Neural cell (in vitro differentiated cells): Measurements from ENCODE around the gene CNTNAP5. TPM values are rescaled to one million over a fixed set of nuclear protein-coding genes. Genes with fewer than 3 reads are reported as not detected.

Experiments used
- H2AFZ ChIP-seq: fragments of 200-600, 300-800 bp; sonication (generic), shearing (Covaris generic); 2 replicates; pipeline ENCODE4 v1.6.0; 2014; ENCODE audit warnings: low read depth, mild to moderate bottlenecking, antibody characterized with exemption, low read length, moderate library complexity
- H3F3A ChIP-seq: fragments of 200-600 bp; shearing (Covaris generic); 2 replicates; pipeline ENCODE4 v1.6.1; 2016; ENCODE audit warnings: mild to moderate bottlenecking, moderate library complexity, mixed read lengths, antibody characterized with exemption, low read length; ENCODE audit not compliant: insufficient read depth, poor library complexity, severe bottlenecking
- H3K27ac ChIP-seq: fragments of 200-600, 300-800 bp; sonication (generic), shearing (Covaris generic); 2 replicates; pipeline ENCODE4 v1.5.1; 2014; ENCODE audit warnings: mild to moderate bottlenecking, low read length, moderate library complexity
- H3K27me3 ChIP-seq: fragments of 300-800, 200-600 bp; sonication (generic), shearing (Covaris generic); 2 replicates; pipeline ENCODE4 v1.6.0; 2014; ENCODE audit warnings: mild to moderate bottlenecking, low read depth, low read length, moderate library complexity; ENCODE audit not compliant: insufficient read depth
- H3K36me3 ChIP-seq: fragments of 300-800, 200-600 bp; sonication (generic), shearing (Covaris generic); 2 replicates; pipeline ENCODE4 v1.5.1; 2014; ENCODE audit warnings: mild to moderate bottlenecking, antibody characterized with exemption, low read length, moderate library complexity; ENCODE audit not compliant: insufficient read depth
- H3K4me2 ChIP-seq: fragments of 300-800, 200-600 bp; sonication (generic), shearing (Covaris generic); 2 replicates; pipeline ENCODE4 v1.6.0; 2014; ENCODE audit warnings: mild to moderate bottlenecking, low read length
- H3K4me3 ChIP-seq: fragments of 300-800, 200-600 bp; sonication (generic), shearing (Covaris generic); 2 replicates; pipeline ENCODE4 v1.5.1; 2014; ENCODE audit warnings: mild to moderate bottlenecking, low read length, moderate library complexity
- H3K79me2 ChIP-seq: fragments of 200-600 bp; shearing (Covaris generic); replicated peaks from 2 replicates; pipeline ENCODE4 v1.6.0; 2014; ENCODE audit warnings: mild to moderate bottlenecking, low read length, moderate library complexity; ENCODE audit not compliant: insufficient read depth
- H3K9ac ChIP-seq: fragments of 300-800, 200-600 bp; sonication (generic), shearing (Covaris generic); 2 replicates; pipeline ENCODE4 v1.6.1; 2016; ENCODE audit warnings: mild to moderate bottlenecking, low read length, mixed read lengths
- H3K9me2 ChIP-seq: fragments of 200-600 bp; shearing (Covaris generic); 2 replicates; pipeline ENCODE4 v1.6.1; 2016; ENCODE audit warnings: mild to moderate bottlenecking, low read length, mixed read lengths; ENCODE audit not compliant: insufficient read depth
- H3K9me3 ChIP-seq: fragments of 200-600, 300-800 bp; sonication (generic), shearing (Covaris generic); 2 replicates; pipeline ENCODE4 v1.6.1; 2016; ENCODE audit warnings: mild to moderate bottlenecking, mixed run types, low read length, moderate library complexity, mixed read lengths
- H4K20me1 ChIP-seq: fragments of 200-600 bp; shearing (Covaris generic); 2 replicates; pipeline ENCODE4 v1.6.1; 2016; ENCODE audit warnings: mild to moderate bottlenecking, mixed run types; ENCODE audit not compliant: insufficient read depth
- EZH2 ChIP-seq: fragments of 200-600, 300-800 bp; shearing (Covaris generic), sonication (generic); IDR thresholded peaks from 2 replicates; pipeline ENCODE4 v1.6.1; 2014; ENCODE audit warnings: antibody characterized with exemption, low read length, borderline replicate concordance, mild to moderate bottlenecking; ENCODE audit not compliant: insufficient read depth, poor library complexity, severe bottlenecking
- MXI1 ChIP-seq: fragments of 450-650 bp; conservative IDR thresholded peaks from 2 replicates; pipeline ENCODE4 v1.6.1; 2014; ENCODE audit warnings: antibody characterized with exemption, mild to moderate bottlenecking; ENCODE audit not compliant: poor library complexity, severe bottlenecking
- POLR2AphosphoS5 ChIP-seq: IDR thresholded peaks from 2 replicates; pipeline ENCODE4 v1.6.1; 2012
- RAD21 ChIP-seq: fragments of 450-650 bp; conservative IDR thresholded peaks from 2 replicates; pipeline ENCODE4 v1.6.1; 2014; ENCODE audit warnings: antibody characterized with exemption, mild to moderate bottlenecking, moderate library complexity
- SMC3 ChIP-seq: fragments of 450-650 bp; conservative IDR thresholded peaks from 2 replicates; pipeline ENCODE4 v1.6.1; 2014; ENCODE audit warnings: antibody characterized with exemption, mild to moderate bottlenecking, moderate library complexity; ENCODE audit not compliant: poor library complexity
- TAF1 ChIP-seq: IDR thresholded peaks from 2 replicates; pipeline ENCODE4 v1.6.1; 2012; ENCODE audit warnings: low read depth
- polyA plus RNA-seq: library from polyadenylated mRNA; depleted of rRNA; stranded (reverse); fragments of >200 nt; gene quantifications from 2 replicates; pipeline ENCODE4 v1.2.3, GENCODE V29; 2014
- TF ChIP-seq, protein P1 (sequence below): fragments of 450-650 bp; IDR thresholded peaks from 2 replicates; pipeline ENCODE4 v1.5.1; 2014; ENCODE audit warnings: antibody characterized with exemption, mild to moderate bottlenecking, moderate library complexity; ENCODE audit not compliant: poor library complexity, severe bottlenecking
- TF ChIP-seq, protein P2 (sequence below): IDR thresholded peaks from 2 replicates; pipeline ENCODE4 v1.6.1; 2012; ENCODE audit warnings: borderline replicate concordance

Gene CNTNAP5
- polyA plus RNA-seq, 1 donor from 2014 or later = 19.3 TPM

DNA sequence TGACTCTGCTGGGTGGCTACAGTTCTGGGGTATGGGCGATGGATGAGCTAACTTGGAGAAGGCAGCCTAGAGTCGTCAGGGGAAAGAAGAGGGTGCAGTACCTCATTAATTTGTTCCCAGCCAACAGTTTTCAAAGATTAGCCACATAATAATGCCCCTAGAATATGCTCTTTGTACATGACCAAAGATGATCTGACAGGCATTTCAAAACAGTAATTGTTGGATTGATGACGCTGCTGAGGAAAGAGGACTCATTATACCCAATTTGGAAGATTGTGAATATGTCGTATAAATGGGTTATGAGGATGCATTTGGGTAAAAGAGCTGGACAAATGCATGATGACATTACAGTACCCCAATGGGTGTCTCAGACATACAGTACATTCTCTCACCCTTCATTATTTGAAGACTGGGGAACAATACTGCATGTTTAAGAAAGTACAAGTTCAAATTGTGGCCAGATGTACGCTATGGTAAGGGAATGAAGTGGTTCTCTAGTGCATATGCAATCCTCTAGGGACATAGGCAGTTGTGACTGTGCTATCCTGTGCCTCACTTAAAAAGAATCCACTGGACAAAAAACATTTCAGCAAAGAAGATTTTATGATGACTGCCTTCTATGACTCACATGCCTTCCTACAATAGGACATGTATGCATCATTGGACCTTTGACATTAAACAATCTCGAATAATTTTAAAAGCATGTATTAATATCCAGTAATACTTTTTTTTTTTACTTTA lies 233.2 kb downstream of the CNTNAP5 start:
- Histone ChIP-seq H3F3A (no peaks in the 10 kb centered on the region), H3K36me3 (peaks cover 4% of the 10 kb centered on the region), H3K4me3 (no peak overlapping the region), H3K79me2 (no peaks in the 10 kb centered on the region), H3K9me2 (no peaks in the 10 kb centered on the region), H3K4me2 (no peak overlapping the region), H3K9ac (no peak overlapping the region), H4K20me1 (no peaks in the 10 kb centered on the region), H3K9me3 (no peaks in the 10 kb centered on the region), H3K27ac (no peak overlapping the region), H2AFZ (no peak overlapping the region), H3K27me3 (no peaks in the 10 kb centered on the region)
- no peak for TF ChIP-seq POLR2AphosphoS5
- TF ChIP-seq, protein P1, sequence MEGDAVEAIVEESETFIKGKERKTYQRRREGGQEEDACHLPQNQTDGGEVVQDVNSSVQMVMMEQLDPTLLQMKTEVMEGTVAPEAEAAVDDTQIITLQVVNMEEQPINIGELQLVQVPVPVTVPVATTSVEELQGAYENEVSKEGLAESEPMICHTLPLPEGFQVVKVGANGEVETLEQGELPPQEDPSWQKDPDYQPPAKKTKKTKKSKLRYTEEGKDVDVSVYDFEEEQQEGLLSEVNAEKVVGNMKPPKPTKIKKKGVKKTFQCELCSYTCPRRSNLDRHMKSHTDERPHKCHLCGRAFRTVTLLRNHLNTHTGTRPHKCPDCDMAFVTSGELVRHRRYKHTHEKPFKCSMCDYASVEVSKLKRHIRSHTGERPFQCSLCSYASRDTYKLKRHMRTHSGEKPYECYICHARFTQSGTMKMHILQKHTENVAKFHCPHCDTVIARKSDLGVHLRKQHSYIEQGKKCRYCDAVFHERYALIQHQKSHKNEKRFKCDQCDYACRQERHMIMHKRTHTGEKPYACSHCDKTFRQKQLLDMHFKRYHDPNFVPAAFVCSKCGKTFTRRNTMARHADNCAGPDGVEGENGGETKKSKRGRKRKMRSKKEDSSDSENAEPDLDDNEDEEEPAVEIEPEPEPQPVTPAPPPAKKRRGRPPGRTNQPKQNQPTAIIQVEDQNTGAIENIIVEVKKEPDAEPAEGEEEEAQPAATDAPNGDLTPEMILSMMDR = no peak
- TF ChIP-seq EZH2 = no peak
- TF ChIP-seq MXI1 = no peak
- no peak for TF ChIP-seq SMC3
- no peak for TF ChIP-seq RAD21
- TF ChIP-seq, protein P2, sequence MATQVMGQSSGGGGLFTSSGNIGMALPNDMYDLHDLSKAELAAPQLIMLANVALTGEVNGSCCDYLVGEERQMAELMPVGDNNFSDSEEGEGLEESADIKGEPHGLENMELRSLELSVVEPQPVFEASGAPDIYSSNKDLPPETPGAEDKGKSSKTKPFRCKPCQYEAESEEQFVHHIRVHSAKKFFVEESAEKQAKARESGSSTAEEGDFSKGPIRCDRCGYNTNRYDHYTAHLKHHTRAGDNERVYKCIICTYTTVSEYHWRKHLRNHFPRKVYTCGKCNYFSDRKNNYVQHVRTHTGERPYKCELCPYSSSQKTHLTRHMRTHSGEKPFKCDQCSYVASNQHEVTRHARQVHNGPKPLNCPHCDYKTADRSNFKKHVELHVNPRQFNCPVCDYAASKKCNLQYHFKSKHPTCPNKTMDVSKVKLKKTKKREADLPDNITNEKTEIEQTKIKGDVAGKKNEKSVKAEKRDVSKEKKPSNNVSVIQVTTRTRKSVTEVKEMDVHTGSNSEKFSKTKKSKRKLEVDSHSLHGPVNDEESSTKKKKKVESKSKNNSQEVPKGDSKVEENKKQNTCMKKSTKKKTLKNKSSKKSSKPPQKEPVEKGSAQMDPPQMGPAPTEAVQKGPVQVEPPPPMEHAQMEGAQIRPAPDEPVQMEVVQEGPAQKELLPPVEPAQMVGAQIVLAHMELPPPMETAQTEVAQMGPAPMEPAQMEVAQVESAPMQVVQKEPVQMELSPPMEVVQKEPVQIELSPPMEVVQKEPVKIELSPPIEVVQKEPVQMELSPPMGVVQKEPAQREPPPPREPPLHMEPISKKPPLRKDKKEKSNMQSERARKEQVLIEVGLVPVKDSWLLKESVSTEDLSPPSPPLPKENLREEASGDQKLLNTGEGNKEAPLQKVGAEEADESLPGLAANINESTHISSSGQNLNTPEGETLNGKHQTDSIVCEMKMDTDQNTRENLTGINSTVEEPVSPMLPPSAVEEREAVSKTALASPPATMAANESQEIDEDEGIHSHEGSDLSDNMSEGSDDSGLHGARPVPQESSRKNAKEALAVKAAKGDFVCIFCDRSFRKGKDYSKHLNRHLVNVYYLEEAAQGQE = no peak

DNA sequence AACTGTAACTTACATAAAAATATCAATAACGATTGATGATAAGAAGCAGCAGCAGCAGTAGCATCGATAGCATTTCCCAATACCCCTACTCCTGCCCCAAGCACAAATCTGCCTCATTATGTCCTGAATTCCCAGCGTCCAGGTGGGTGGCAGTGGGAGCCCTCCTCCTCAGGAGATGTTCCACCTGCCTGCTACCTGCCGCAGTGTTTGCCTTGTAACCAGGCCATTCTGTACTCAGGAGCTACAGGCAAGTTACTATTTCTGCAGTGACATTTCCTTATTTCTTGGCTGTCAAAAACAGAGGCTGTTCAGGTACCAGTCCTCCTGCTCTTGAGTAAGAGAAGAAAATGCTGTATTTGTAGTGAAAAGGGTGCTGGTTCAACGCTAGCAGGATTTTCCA lies 236.4 kb downstream of the CNTNAP5 start:
- Histone ChIP-seq H3K79me2 (no peaks in the 10 kb centered on the region), H4K20me1 (no peaks in the 10 kb centered on the region), H3K9ac (no peak overlapping the region), H3K36me3 (peaks cover 4% of the 10 kb centered on the region), H2AFZ (no peak overlapping the region), H3K27me3 (no peaks in the 10 kb centered on the region), H3K27ac (no peak overlapping the region), H3K9me3 (no peaks in the 10 kb centered on the region), H3F3A (no peaks in the 10 kb centered on the region), H3K4me3 (no peak overlapping the region), H3K4me2 (no peak overlapping the region), H3K9me2 (no peaks in the 10 kb centered on the region)
- TF ChIP-seq RAD21 = no peak
- no peak for TF ChIP-seq SMC3

DNA sequence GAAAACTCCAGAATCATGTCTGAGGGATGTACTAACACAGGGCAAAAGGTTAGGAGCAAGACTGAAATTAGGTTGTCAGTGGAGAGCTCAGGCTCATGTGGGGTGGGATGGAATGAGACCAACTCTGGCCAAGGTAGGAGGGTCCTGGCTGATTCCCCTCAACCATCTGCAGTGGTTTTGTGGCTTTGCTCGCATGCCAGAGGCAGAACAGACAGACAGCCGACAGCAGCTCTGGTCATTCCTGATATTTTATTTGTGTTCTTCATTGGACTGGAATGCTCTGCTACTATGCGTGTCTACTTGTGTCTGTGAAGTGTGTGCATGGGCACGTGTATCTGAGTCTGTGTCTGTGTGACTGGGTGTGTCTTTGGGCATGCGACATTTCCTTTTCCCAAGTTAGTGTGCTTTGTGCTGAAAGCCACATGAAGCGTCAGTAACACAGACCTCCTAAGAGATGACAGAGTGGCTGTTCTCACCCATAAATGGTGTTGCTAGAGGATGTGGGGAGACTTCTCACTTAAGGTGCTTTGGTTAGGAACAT lies 239.5 kb downstream of the CNTNAP5 start:
- H3K79me2 ChIP-seq = no peaks in the 10 kb centered on the region
- H3K4me2 ChIP-seq = no peak overlapping the region
- H3F3A ChIP-seq = no peaks in the 10 kb centered on the region
- peaks cover 4% of the 10 kb centered on the region for H3K36me3 ChIP-seq
- no peaks in the 10 kb centered on the region for H3K27me3 ChIP-seq
- TF ChIP-seq MXI1 = no peak
- TF ChIP-seq RAD21 = no peak
- no peak for TF ChIP-seq EZH2
- TF ChIP-seq, protein P2 = no peak
- TF ChIP-seq, protein P1 = no peak
- TF ChIP-seq SMC3 = no peak
- no peak for TF ChIP-seq TAF1
- TF ChIP-seq POLR2AphosphoS5 = no peak
- H2AFZ ChIP-seq = no peak overlapping the region
- no peak overlapping the region for H3K4me3 ChIP-seq
- no peaks in the 10 kb centered on the region for H4K20me1 ChIP-seq
- H3K9ac ChIP-seq = no peak overlapping the region
- no peak overlapping the region for H3K27ac ChIP-seq
- H3K9me2 ChIP-seq = no peaks in the 10 kb centered on the region
- no peaks in the 10 kb centered on the region for H3K9me3 ChIP-seq
